ENCODE results near the gene WIZ. TPM values are rescaled to one million over a fixed set of nuclear protein-coding genes. Genes with fewer than 3 reads are reported as not detected.

The WIZ gene
- total RNA-seq, 1 experiment from 2014 or later = 24.3 TPM

DNA sequence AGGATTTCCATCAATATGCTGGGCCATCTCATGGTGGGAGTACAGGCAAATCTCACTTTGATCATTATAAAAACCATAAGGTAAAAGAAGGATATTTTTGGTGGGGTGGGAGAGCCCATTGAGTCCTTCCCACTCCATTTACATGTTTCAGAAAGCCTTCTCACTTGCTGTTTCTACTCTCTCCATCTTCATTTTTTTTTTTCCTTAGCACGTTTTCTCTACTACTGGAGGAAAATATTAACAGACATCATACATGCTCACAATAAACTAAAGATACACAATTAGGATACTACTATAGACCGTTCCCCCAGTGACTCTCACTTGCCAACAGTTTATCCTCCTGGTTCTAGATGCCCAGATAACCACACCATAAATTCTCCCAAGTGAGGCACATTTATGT, 68.3 kb downstream of the WIZ start:
- H3K9me3 ChIP-seq = no peaks in the 10 kb centered on the region
- DNase-seq = no peak

GRCh38 chr19:15379999-15380647, 69.6 kb downstream of the WIZ start:
- Histone ChIP-seq H3K9me3 (no peaks in the 10 kb centered on the region), H3K27me3 (no peaks in the 10 kb centered on the region), H3K36me3 (peaks cover 45% of the 10 kb centered on the region), H3K4me3 (peak overlapping the region; percentile 99)
- peak; percentile 83 for DNase-seq

More for the DNA sequence above, 68.3 kb downstream of the WIZ start:
- no peaks in the 10 kb centered on the region for H3K27me3 ChIP-seq
- H3K4me3 ChIP-seq = no peak overlapping the region
- H3K36me3 ChIP-seq = peaks cover 45% of the 10 kb centered on the region

- Histone ChIP-seq H3K4me3 (peak within 1 kb of the TSS; percentile 99), H3K27me3 (no peaks in the 10 kb centered on the region), H3K36me3 (peaks cover 53% of the 10 kb centered on the region), H3K9me3 (no peaks in the 10 kb centered on the region)
- DNase-seq = peak; percentile 99
Observed at GRCh38 chr19:15379083-15379998, 70.4 kb downstream of the WIZ start, which contains the start of gene AKAP8. Gene AKAP8, minus strand, starts transcription at chr19:15379787. Its CDS starts 56 bp downstream, at chr19:15379731.

GRCh38 chr19:15378534-15379082, 71.1 kb downstream of the WIZ start:
- peak; percentile 67 for DNase-seq
- H3K9me3 ChIP-seq = no peaks in the 10 kb centered on the region
- peaks cover 61% of the 10 kb centered on the region for H3K36me3 ChIP-seq

GRCh38 chr19:15374796-15375440, 74.8 kb downstream of the WIZ start:
- Histone ChIP-seq H3K4me3 (no peak overlapping the region), H3K36me3 (peaks cover 77% of the 10 kb centered on the region), H3K27me3 (no peaks in the 10 kb centered on the region), H3K9me3 (no peaks in the 10 kb centered on the region)
- no peak for DNase-seq

More at GRCh38 chr19:15378534-15379082, 71.1 kb downstream of the WIZ start:
- no peaks in the 10 kb centered on the region for H3K27me3 ChIP-seq
- H3K4me3 ChIP-seq = peak overlapping the region; percentile 99

GRCh38 chr19:15374105-15374651, 75.6 kb downstream of the WIZ start:
- Histone ChIP-seq H3K27me3 (no peaks in the 10 kb centered on the region), H3K9me3 (no peaks in the 10 kb centered on the region), H3K4me3 (no peak overlapping the region), H3K36me3 (peaks cover 83% of the 10 kb centered on the region)
- no peak for DNase-seq

GRCh38 chr19:15373644-15374043, 76.1 kb downstream of the WIZ start:
- no peaks in the 10 kb centered on the region for H3K9me3 ChIP-seq

GRCh38 chr19:15372891-15373301, 76.9 kb downstream of the WIZ start:
- Histone ChIP-seq H3K36me3 (peaks cover 90% of the 10 kb centered on the region), H3K9me3 (no peaks in the 10 kb centered on the region), H3K27me3 (no peaks in the 10 kb centered on the region), H3K4me3 (no peak overlapping the region)
- DNase-seq = no peak

More at GRCh38 chr19:15373644-15374043, 76.1 kb downstream of the WIZ start:
- Histone ChIP-seq H3K4me3 (no peak overlapping the region), H3K27me3 (no peaks in the 10 kb centered on the region), H3K36me3 (peaks cover 87% of the 10 kb centered on the region)
- DNase-seq = no peak

- H3K9me3 ChIP-seq = no peaks in the 10 kb centered on the region
- H3K4me3 ChIP-seq = no peak overlapping the region
- no peak for DNase-seq
- H3K36me3 ChIP-seq = peaks cover 94% of the 10 kb centered on the region
- H3K27me3 ChIP-seq = no peaks in the 10 kb centered on the region
Observed at GRCh38 chr19:15372470-15372869, 77.3 kb downstream of the WIZ start.

GRCh38 chr19:15371786-15372380, 77.9 kb downstream of the WIZ start:
- no peak overlapping the region for H3K4me3 ChIP-seq
- no peak for DNase-seq
- no peaks in the 10 kb centered on the region for H3K27me3 ChIP-seq
- peaks cover 94% of the 10 kb centered on the region for H3K36me3 ChIP-seq
- no peaks in the 10 kb centered on the region for H3K9me3 ChIP-seq

GRCh38 chr19:15371119-15371518, 78.6 kb downstream of the WIZ start:
- Histone ChIP-seq H3K36me3 (peaks cover 94% of the 10 kb centered on the region), H3K4me3 (no peak overlapping the region), H3K27me3 (no peaks in the 10 kb centered on the region), H3K9me3 (no peaks in the 10 kb centered on the region)
- DNase-seq = no peak

Other genes starting within 250 kb of the WIZ start
- 0.44 and 0.56 TPM in 2 replicates for gene NOTCH3, start 249.0 kb downstream of the WIZ start, total RNA-seq (2014; rRNA removed; shearing (Covaris generic); ENCODE audit: low replicate concordance)
- not detected in 2 replicates for gene EPHX3, start 217.5 kb downstream of the WIZ start, total RNA-seq (2014; rRNA removed; shearing (Covaris generic); ENCODE audit: low replicate concordance)
- gene BRD4, start 117.4 kb downstream of the WIZ start, total RNA-seq (2014; rRNA removed; shearing (Covaris generic); ENCODE audit: low replicate concordance) = 9.3 and 16.0 TPM in 2 replicates
- gene AKAP8, start 70.2 kb downstream of the WIZ start, total RNA-seq (2014; rRNA removed; shearing (Covaris generic); ENCODE audit: low replicate concordance) = 29.6 and 30.2 TPM in 2 replicates
- gene AKAP8L, start 31.0 kb downstream of the WIZ start, total RNA-seq (2014; rRNA removed; shearing (Covaris generic); ENCODE audit: low replicate concordance) = 83.8 and 108 TPM in 2 replicates
- gene RASAL3, start 14.6 kb upstream of the WIZ start, total RNA-seq (2014; rRNA removed; shearing (Covaris generic); ENCODE audit: low replicate concordance) = 0.25 TPM in 1 of 2 replicates, not detected in the other
- not detected in 2 replicates for gene PGLYRP2, start 29.5 kb upstream of the WIZ start, total RNA-seq (2014; rRNA removed; shearing (Covaris generic); ENCODE audit: low replicate concordance)
- gene CYP4F22, start 58.6 kb upstream of the WIZ start, total RNA-seq (2014; rRNA removed; shearing (Covaris generic); ENCODE audit: low replicate concordance) = 0.23 TPM in 1 of 2 replicates, not detected in the other
- not detected in 2 replicates for gene CYP4F8, start 165.3 kb upstream of the WIZ start, total RNA-seq (2014; rRNA removed; shearing (Covaris generic); ENCODE audit: low replicate concordance)
- gene CYP4F3, start 190.9 kb upstream of the WIZ start, total RNA-seq (2014; rRNA removed; shearing (Covaris generic); ENCODE audit: low replicate concordance) = not detected in 2 replicates
- gene CYP4F12, start 223.1 kb upstream of the WIZ start, total RNA-seq (2014; rRNA removed; shearing (Covaris generic); ENCODE audit: low replicate concordance) = not detected in 2 replicates

Measured in MG63 (cell line).